IMR-90 (cell line): Measurements from ENCODE around the gene KLF7. TPM values are rescaled to one million over a fixed set of nuclear protein-coding genes. Genes with fewer than 3 reads are reported as not detected.

Experiments
- ATAC-seq: fragments of 200-7000 bp; cut with Tn5 transposase; 2 replicates; pipeline ENCODE4 v1.9.1; 2020; ENCODE audit warnings: low read depth, mild to moderate bottlenecking, moderate library complexity
- BruUV-seq: library from RNA; stranded (reverse); fragments of 400-500 nt; replicated peaks from 2 replicates; lab custom pipeline; 2021; lab: Mats Ljungman, UMichigan
- CTCF ChIA-PET: fragments of 300-600 bp; formaldehyde crosslinking; extraction: SDS; loops from one replicate; lab custom pipeline; 2021; ENCODE audit warnings: antibody characterized with exemption; lab: Yijun Ruan, JAX
- POLR2A ChIA-PET: fragments of 300-600 bp; sonication (Branson Sonifier 250); formaldehyde crosslinking; loops from one replicate; lab custom pipeline; 2022; ENCODE audit warnings: antibody characterized with exemption; ENCODE audit not compliant: unreplicated experiment; lab: Charles Lee
- DNase-seq: peaks from one replicate; pipeline ENCODE4 v3.0.0; 2013
- H2AFZ ChIP-seq: replicated peaks from 2 replicates; pipeline ENCODE3; 2013; ENCODE audit warnings: low read length, mild to moderate bottlenecking; ENCODE audit not compliant: poor library complexity
- H2AK5ac ChIP-seq: 2 replicates; pipeline ENCODE4 v1.6.1; 2013; ENCODE audit warnings: low read depth, low read length, inconsistent platforms
- H2AK9ac ChIP-seq: replicated peaks from 2 replicates; pipeline ENCODE3; 2013; ENCODE audit warnings: mild to moderate bottlenecking, low read depth, low read length, moderate library complexity; ENCODE audit not compliant: poor library complexity
- H2BK120ac ChIP-seq: 2 replicates; pipeline ENCODE4 v1.6.1; 2013; ENCODE audit warnings: low read depth, low read length, inconsistent platforms
- H2BK15ac ChIP-seq: 3 replicates; pipeline ENCODE4 v1.6.1; 2013; ENCODE audit warnings: low read depth, low read length, inconsistent platforms
- H2BK20ac ChIP-seq: 2 replicates; pipeline ENCODE4 v1.6.1; 2013; ENCODE audit warnings: low read depth, mild to moderate bottlenecking, inconsistent platforms, low read length, moderate library complexity
- H2BK5ac ChIP-seq: 2 replicates; pipeline ENCODE4 v1.6.1; 2013; ENCODE audit warnings: mild to moderate bottlenecking, low read depth, low read length, inconsistent platforms; ENCODE audit not compliant: poor library complexity, severe bottlenecking
- H3K14ac ChIP-seq: replicated peaks from 2 replicates; pipeline ENCODE4 v1.6.1; 2013; ENCODE audit warnings: low read depth, low read length, inconsistent platforms
- H3K18ac ChIP-seq: 2 replicates; pipeline ENCODE4 v1.6.1; 2013; ENCODE audit warnings: low read depth, low read length, control low read depth
- H3K23ac ChIP-seq: 2 replicates; pipeline ENCODE4 v1.6.1; 2013; ENCODE audit warnings: low read depth, low read length, inconsistent platforms
- H3K27ac ChIP-seq: 2 replicates; pipeline ENCODE4 v1.5.1; 2013; ENCODE audit warnings: mild to moderate bottlenecking, control low read depth, low read length; ENCODE audit not compliant: insufficient read depth
- H3K27me3 ChIP-seq: 2 replicates; pipeline ENCODE4 v1.6.1; 2013; ENCODE audit warnings: low read length; ENCODE audit not compliant: control insufficient read depth, insufficient read depth
- H3K36me3 ChIP-seq: 2 replicates; pipeline ENCODE4 v1.6.1; 2013; ENCODE audit warnings: low read length, mixed read lengths; ENCODE audit not compliant: control insufficient read depth, insufficient read depth
- H3K4ac ChIP-seq: 2 replicates; pipeline ENCODE4 v1.6.1; 2013; ENCODE audit warnings: low read depth, low read length, inconsistent platforms
- H3K4me1 ChIP-seq: 2 replicates; pipeline ENCODE4 v1.6.1; 2013; ENCODE audit warnings: low read length, mixed read lengths; ENCODE audit not compliant: control insufficient read depth, insufficient read depth
- H3K4me2 ChIP-seq: 2 replicates; pipeline ENCODE4 v1.6.1; 2013; ENCODE audit warnings: low read depth, mild to moderate bottlenecking, control low read depth, low read length, moderate library complexity
- H3K4me3 ChIP-seq: 2 replicates; pipeline ENCODE4 v1.5.1; 2013; ENCODE audit warnings: low read depth, mild to moderate bottlenecking, control low read depth, low read length, moderate library complexity; ENCODE audit not compliant: insufficient read depth
- H3K56ac ChIP-seq: 2 replicates; pipeline ENCODE4 v1.6.1; 2013; ENCODE audit warnings: low read length, inconsistent platforms; ENCODE audit not compliant: insufficient read depth; ENCODE audit errors: extremely low read depth
- H3K79me1 ChIP-seq, 2 experiments: 2 replicates each; pipeline ENCODE4 v1.6.1; 2013; ENCODE audit warnings: low read length in 2 of 2, inconsistent platforms in 1 of 2, low read depth in 1 of 2
- H3K9ac ChIP-seq: 2 replicates; pipeline ENCODE4 v1.6.1; 2013; ENCODE audit warnings: low read depth, low read length, control low read depth
- H3K9me1 ChIP-seq: 2 replicates; pipeline ENCODE4 v1.6.1; 2013; ENCODE audit warnings: low read length, inconsistent platforms; ENCODE audit not compliant: insufficient read depth
- H3K9me3 ChIP-seq: 2 replicates; pipeline ENCODE4 v1.6.1; 2013; ENCODE audit warnings: low read length; ENCODE audit not compliant: control insufficient read depth, insufficient read depth
- H4K20me1 ChIP-seq: 2 replicates; pipeline ENCODE4 v1.6.1; 2013; ENCODE audit warnings: low read length, inconsistent platforms; ENCODE audit not compliant: insufficient read depth
- H4K5ac ChIP-seq: 2 replicates; pipeline ENCODE4 v1.6.1; 2013; ENCODE audit warnings: mild to moderate bottlenecking, low read depth, low read length, control low read depth
- H4K8ac ChIP-seq, 2 experiments: 2 replicates each; pipeline ENCODE4 v1.6.1; 2013; ENCODE audit warnings: low read depth in 2 of 2, low read length in 2 of 2, control low read depth in 1 of 2, inconsistent platforms in 1 of 2
- H4K91ac ChIP-seq: 2 replicates; pipeline ENCODE4 v1.6.1; 2013; ENCODE audit warnings: low read depth, low read length, inconsistent platforms; ENCODE audit not compliant: insufficient read depth
- BHLHE40 ChIP-seq: fragments of 150-350 bp; IDR thresholded peaks from 2 replicates; pipeline ENCODE4 v1.6.1; 2016; ENCODE audit warnings: mild to moderate bottlenecking, low read depth, low read length
- CTCF ChIP-seq: conservative IDR thresholded peaks from 2 replicates; pipeline ENCODE4 v1.5.1; 2012; ENCODE audit warnings: mild to moderate bottlenecking, low read depth, low read length, improper control_type of control experiment
- FOS ChIP-seq: fragments of 150-350 bp; IDR thresholded peaks from 2 replicates; pipeline ENCODE4 v1.6.1; 2016; ENCODE audit warnings: low read depth, low read length
- MAFK ChIP-seq: IDR thresholded peaks from 2 replicates; pipeline ENCODE4 v1.6.1; 2012; ENCODE audit warnings: low read depth, low read length, improper control_type of control experiment
- MXI1 ChIP-seq: IDR thresholded peaks from 2 replicates; pipeline ENCODE4 v1.6.1; 2012; ENCODE audit warnings: low read depth, mild to moderate bottlenecking, low read length, moderate library complexity, borderline replicate concordance
- POLR2A ChIP-seq: IDR thresholded peaks from 2 replicates; pipeline ENCODE4 v1.6.1; 2012; ENCODE audit warnings: mild to moderate bottlenecking, low read depth, low read length
- RCOR1 ChIP-seq: IDR thresholded peaks from 2 replicates; pipeline ENCODE4 v1.6.1; 2012; ENCODE audit warnings: mild to moderate bottlenecking, low read length, improper control_type of control experiment; ENCODE audit not compliant: insufficient replicate concordance
- WGBS, 2 experiments: methylation state at CpG; one replicate each; pipeline versions ENCODE4 v1.1.5 to v1.1.7; 2013; ENCODE audit warnings: missing lambda C conversion rate in 2 of 2; ENCODE audit not compliant: insufficient read length in 1 of 2; ENCODE audit errors: extremely low coverage in 2 of 2; 5-methylcytosine and 5-hydroxymethylcytosine counted together
- dilution Hi-C: fragments of 300-500 bp; cut with HindIII; formaldehyde crosslinking; loops from one replicate; pipeline ENCODE4 v1.14.3; 2018; ENCODE audit warnings: low sequenced_read_pairs; ENCODE audit not compliant: unreplicated experiment
- in situ Hi-C: fragments of 300-500 bp; cut with MboI; formaldehyde crosslinking; loops from 3 replicates; pipeline ENCODE4 v1.14.3; 2019; ENCODE audit warnings: low sequenced_read_pairs, inconsistent platforms, mixed read lengths
- intact Hi-C: fragments of 100-400 bp; cut with micrococcal nuclease; formaldehyde crosslinking; loops from 2 replicates; pipeline ENCODE4 v1.10.0; 2022
- polyA plus RNA-seq, 3 experiments: library from polyadenylated mRNA; depleted of rRNA; stranded (reverse); fragments of >200 nt; gene quantifications; 2 replicates each; pipeline ENCODE4 v1.2.3, GENCODE V29; 2012; ENCODE audit warnings: low replicate concordance in 1 of 3
- total RNA-seq: library from RNA; depleted of rRNA; stranded (reverse); fragments of >200 nt; gene quantifications from 2 replicates; pipeline ENCODE4 v1.2.3, GENCODE V29; 2012

KLF7 gene
- total and polyA plus RNA-seq, 2 of the 4 experiments (the other 2 are of a cell fraction): 23.1 to 28.5 TPM

- H3K27me3 ChIP-seq: no peaks in the 10 kb centered on the region
- H3K18ac ChIP-seq: no peak overlapping the region
- H2AFZ ChIP-seq: no peak overlapping the region
- H3K14ac ChIP-seq: no peak overlapping the region
- peaks cover 46 to 76% of the 10 kb centered on the region in 2 experiments for H3K79me1 ChIP-seq
- H3K27ac ChIP-seq: no peak overlapping the region
- H2BK15ac ChIP-seq: no peak overlapping the region
- DNase-seq (no peak), ATAC-seq (no peak)
- H3K4me3 ChIP-seq: no peak overlapping the region
- peaks cover 28% of the 10 kb centered on the region for H3K9me1 ChIP-seq
- H3K9me3 ChIP-seq: no peaks in the 10 kb centered on the region
- TF ChIP-seq FOS (no peak), RCOR1 (no peak), MXI1 (no peak), CTCF (no peak), BHLHE40 (no peak), POLR2A (no peak), MAFK (no peak)
- H3K56ac ChIP-seq: no peak overlapping the region
- in situ Hi-C loops (no loop called here), dilution Hi-C loops (no loop called here), intact Hi-C loops (no loop called here)
- H2AK5ac ChIP-seq: no peak overlapping the region
- no peak overlapping the region for H2BK20ac ChIP-seq
- 60% methylated on average over 1 of the region's 2 CpGs; no CpG with 5 or more reads in 1 of the 2 experiments for WGBS, 2 experiments
- H2BK5ac ChIP-seq: no peak overlapping the region
- no peak overlapping the region for H3K4me2 ChIP-seq
- CTCF ChIA-PET: no interaction called here
- no peaks in the 10 kb centered on the region; the same call in 1 of the 2 replicates for H3K4me1 ChIP-seq
- no peak overlapping the region for H4K8ac ChIP-seq
- no peak overlapping the region for H2AK9ac ChIP-seq
- no peak overlapping the region for H4K91ac ChIP-seq
- H3K4ac ChIP-seq: no peak overlapping the region
- H3K9ac ChIP-seq: no peak overlapping the region
- POLR2A ChIA-PET: no interaction called here
- H3K23ac ChIP-seq: no peak overlapping the region
- BruUV-seq: no TSS peak
- H4K20me1 ChIP-seq: peaks cover 71% of the 10 kb centered on the region
- peaks cover 18% of the 10 kb centered on the region for H3K36me3 ChIP-seq
- no peak overlapping the region for H4K5ac ChIP-seq
- no peak overlapping the region for H2BK120ac ChIP-seq
Measured at GRCh38 chr2:207091176-207091575, 74.6 kb downstream of the KLF7 start.
